ENCODE measurements around the gene VASN.

VASN gene

GRCh38 chr16:4404967-4405696 lies 33.5 kb downstream of the VASN start:
- peak; percentile 28 for DNase-seq

DNA sequence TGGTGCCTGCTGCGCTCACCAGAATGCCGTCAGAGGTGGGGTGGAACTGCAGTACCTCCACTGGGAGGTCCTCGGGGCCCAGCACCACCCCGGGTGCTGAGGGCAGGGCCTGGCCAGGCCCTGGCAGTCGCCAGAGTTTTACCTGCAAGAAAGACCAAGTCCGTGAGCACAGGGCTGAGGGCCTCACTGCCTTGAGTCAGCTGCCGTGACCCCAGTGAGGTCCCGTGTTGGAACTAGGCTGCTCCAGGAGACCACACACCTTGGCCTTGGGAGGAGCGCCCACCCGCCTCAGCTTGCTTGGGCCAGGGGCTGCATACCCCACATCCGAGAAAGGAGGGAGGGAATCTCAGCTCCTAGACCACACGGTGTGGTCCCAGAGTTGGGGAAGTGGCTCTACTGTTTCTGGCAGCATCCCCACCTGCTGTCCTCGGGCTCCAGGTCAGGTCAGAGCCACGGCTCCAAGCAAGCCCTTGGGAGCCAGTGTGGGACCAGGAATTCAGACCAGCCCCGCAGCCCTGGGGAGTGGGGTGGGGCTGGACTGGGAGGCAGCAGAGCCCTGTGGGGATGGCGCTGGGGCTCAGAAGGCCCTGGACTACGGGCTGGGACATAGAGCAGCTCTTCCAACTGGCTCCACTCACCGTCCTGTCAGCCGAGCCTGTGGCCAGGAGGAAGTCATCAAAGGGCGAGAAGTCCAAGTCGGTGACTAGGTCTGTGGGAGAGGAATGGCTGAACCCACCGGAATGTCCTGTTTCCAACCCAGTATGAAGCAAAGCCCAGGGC lies 36.1 kb downstream of the VASN start:
- no peak for DNase-seq

- DNase-seq, result no peak
Measured at GRCh38 chr16:4408323-4408690, 36.7 kb downstream of the VASN start.

- peak; percentile 70 for DNase-seq
Measured at GRCh38 chr16:4409081-4409932, 37.7 kb downstream of the VASN start.

GRCh38 chr16:4410335-4411075 lies 38.9 kb downstream of the VASN start:
- DNase-seq, result no peak

DNA sequence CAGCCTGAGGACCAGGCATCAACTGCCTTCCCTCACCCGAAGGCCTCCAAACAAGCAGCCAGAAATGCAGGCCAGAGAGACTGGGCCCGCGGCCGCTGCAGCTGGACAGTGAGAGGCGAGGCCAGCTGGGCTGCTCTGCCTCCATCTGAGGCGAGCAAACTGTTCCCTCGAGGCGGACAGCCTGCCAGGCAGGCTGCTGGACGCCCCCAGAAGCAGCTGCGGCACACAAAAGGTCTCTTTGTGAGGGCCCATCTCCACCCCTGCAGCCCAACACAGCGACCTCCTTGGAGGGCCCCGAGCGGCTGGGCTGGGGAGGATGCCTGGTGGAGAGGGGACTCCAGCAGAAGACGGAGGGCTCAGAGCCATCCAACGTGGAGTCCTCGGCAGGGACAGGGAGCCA lies 40.0 kb downstream of the VASN start:
- DNase-seq, result no peak

GRCh38 chr16:4412159-4412558 lies 40.5 kb downstream of the VASN start:
- no peak for DNase-seq

DNA sequence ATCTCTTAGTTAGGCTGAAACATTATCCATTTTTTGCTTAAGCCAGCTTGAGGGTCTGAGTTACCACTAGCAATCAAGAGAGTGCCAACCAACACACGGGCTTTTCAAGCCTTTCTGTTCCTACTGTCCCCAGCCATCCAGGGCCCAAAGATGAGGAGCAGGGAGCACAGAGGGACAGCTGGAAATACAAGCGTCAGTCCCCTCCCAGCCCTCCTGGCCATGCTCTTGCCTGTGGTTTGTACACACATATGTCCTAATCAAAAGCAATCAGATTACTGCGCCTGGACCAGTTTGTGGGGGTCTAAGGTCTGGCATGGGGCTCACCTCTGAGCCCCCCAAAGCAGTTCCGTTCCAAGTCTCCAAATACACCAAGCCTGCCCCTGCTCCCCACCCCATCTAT lies 41.2 kb downstream of the VASN start:
- DNase-seq, result no peak

GRCh38 chr16:4414187-4414917 lies 42.7 kb downstream of the VASN start:
- peak; percentile 93 for DNase-seq

- DNase-seq, result peak; percentile 87
Measured at GRCh38 chr16:4415538-4416199, 44.0 kb downstream of the VASN start.

- DNase-seq, result peak; percentile 99
Measured at GRCh38 chr16:4416200-4417032, 44.8 kb downstream of the VASN start, which contains the start of gene CORO7. TSS of gene CORO7 (minus strand) at chr16:4416596. CDS start at chr16:4416518, 78 bp downstream.

- no peak for DNase-seq
Measured at GRCh38 chr16:4419402-4419959, 47.8 kb downstream of the VASN start.

DNA sequence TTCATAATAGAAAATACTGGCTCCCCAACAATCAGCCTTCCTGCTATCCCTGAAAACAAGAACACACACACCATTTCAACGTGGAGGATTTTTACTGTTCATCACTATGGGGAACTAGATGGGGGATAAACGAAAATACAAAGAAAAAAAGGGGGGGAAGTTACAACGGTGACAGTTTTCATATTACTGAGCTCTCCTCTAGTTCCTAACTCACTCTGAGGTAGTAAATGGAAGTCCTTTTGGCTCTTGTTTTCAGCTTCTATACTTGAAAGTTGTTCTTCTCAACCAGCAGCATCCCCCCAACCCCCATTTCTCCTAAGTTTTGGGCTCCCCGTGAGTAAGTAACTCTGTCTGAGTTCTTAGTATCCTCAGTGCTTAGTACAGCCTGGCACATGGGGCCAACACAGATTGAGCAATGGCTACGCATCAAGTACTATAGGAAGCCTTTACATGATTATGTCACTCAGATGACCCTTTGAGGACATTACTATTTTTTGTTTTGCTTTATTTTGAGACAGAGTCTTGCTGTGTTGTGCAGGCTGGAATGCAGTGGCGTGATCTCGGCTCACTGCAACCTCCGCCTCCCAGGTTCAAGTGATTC lies 49.0 kb downstream of the VASN start:
- DNase-seq, result no peak

DNA sequence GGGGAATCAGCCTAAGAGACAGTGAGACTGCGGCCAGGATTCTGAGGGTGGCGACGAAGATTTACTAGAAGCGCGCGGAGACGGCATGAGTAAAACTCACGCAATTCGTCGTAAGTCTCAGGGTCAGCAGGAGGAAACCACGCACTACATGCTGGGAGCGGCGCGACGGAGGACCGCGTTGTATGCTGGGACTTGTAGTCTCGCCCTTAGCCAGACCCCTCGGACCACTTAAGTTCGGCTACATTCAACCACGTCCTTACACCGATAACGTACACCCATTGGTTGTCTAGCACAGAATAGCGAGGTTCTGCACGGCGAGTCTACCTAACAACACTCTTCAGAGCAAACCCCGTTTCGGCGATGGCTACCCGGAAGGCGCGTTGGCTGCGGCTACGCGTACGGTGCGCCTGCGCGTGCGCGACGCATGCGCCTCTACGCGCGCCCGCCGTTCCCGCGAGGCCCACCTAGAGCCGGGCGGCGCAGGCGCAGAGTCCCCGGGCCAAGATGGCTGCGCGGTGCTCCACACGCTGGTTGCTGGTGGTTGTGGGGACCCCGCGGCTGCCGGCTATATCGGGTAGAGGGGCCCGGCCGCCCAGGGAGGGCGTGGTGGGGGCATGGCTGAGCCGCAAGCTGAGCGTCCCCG lies 53.9 kb downstream of the VASN start, which contains the start of gene DNAJA3:
Gene DNAJA3 (plus strand): TSS at position 491 of the 643 bp plus-strand sequence. CDS start 14 bp downstream, at position 505.
- peak; percentile 98 for DNase-seq

DNA sequence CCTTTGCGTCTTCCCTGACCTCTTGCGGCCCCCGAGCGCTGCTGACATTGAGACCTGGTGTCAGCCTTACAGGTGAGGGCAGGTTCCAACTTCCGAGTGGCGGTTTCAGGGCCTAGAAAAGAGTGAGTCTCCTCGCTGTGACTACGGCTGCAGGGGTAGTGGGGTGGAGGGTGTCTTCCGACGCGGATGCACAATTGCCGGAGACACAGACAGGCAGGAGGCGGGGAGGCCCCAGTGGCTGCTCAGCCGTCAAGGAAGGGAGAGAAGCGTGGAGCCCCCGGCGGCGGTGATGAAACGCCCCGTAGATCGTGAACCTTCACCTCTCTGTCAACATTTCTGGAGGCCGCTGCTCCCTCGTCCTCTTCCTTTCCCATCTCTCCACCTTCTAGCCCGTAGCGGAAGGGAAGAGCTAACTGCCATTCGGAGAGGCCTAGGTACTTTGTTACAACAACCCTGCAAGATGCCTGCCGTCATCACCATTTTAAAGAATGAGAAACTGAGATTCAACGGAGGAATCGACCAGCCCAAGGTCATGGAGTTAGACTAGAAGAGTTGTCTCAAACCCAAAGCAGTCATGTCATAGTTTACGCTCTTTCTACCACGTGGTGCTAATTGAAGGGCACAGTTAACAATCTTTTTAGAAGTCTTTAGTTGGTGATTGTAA lies 54.5 kb downstream of the VASN start:
- DNase-seq, result no peak

DNA sequence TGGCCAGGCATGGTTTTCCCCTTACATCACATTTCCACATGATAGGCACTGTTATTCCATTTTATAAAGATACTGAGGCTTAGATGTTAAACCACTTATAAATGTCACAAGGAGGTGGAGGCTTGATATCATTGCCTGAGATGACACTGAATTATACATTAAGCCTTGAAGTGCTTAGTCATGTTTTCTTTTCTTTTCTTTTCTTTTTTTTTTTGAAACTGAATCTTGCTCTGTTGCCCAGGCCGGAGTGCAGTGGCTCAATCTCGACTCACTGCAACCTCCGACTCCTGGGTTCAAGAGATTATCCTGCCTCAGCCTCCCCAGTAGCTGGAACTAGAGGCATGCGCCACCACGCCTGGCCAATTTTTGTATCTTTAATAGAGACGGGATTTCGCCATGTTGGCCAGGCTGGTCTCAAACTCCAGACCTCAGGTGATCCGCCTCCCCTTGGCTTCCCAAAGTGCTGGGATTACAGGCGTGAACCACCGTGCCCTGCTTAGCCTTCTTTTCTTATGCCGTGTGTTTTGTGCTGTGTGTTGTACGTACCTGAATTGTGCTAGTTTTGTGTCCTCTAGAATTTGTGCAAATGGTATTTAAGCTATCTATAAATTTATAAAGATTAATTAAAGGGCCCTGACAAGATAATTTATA lies 55.2 kb downstream of the VASN start:
- no peak for DNase-seq

DNA sequence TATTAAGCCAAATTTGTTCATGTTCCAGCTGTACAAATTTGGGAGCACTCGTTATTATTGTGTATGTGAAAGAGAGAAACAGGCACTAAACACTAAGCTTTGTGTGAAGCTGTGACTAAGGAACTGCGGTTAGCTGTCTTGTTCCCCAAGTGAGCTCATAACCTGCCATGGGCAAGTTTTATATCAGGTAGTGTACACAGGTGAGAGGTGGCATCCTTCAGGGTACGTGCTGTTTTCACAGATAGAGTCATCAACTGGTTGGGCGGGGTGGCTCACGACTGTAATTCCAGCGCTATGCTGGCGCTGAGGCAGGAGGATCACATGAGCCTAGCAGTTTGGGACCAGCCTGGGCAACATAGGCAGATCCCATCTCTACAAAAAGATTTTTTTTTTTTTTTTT lies 56.9 kb downstream of the VASN start:
- no peak for DNase-seq

GRCh38 chr16:4431023-4431422 lies 59.4 kb downstream of the VASN start:
- no peak for DNase-seq
